Neuron (in vitro differentiated cells): ENCODE measurements around the gene SYNE1.
"Not testable (repeated sequence)": the region's sequence is repeated elsewhere in the genome, so short reads cannot be mapped to it uniquely, and the experiment has no call there.

Experiments used
- H2AFZ ChIP-seq: one replicate; pipeline ENCODE4 v1.6.1; 2013; ENCODE audit warnings: low read depth, mild to moderate bottlenecking, inconsistent platforms, low read length, moderate library complexity
- H3K27me3 ChIP-seq: one replicate; pipeline ENCODE4 v1.6.1; 2013; ENCODE audit warnings: low read length; ENCODE audit not compliant: insufficient read depth
- H3K36me3 ChIP-seq: one replicate; pipeline ENCODE4 v1.6.1; 2013; ENCODE audit warnings: low read length; ENCODE audit not compliant: insufficient read depth
- H3K4me1 ChIP-seq: one replicate; pipeline ENCODE4 v1.6.1; 2013; ENCODE audit warnings: low read length; ENCODE audit not compliant: insufficient read depth
- H3K4me3 ChIP-seq: 2 replicates; pipeline ENCODE4 v1.5.1; 2013; ENCODE audit warnings: mild to moderate bottlenecking, low read length, moderate library complexity
- H3K9me3 ChIP-seq: one replicate; pipeline ENCODE4 v1.6.1; 2013; ENCODE audit warnings: low read length

The SYNE1 gene

GRCh38 chr6:152454003-152454402 lies 183.2 kb downstream of the SYNE1 start:
- Histone ChIP-seq H3K9me3 (no peaks in the 10 kb centered on the region), H3K36me3 (no peaks in the 10 kb centered on the region), H2AFZ (no peak overlapping the region), H3K4me1 (no peaks in the 10 kb centered on the region), H3K4me3 (no peak overlapping the region), H3K27me3 (no peaks in the 10 kb centered on the region)

- Histone ChIP-seq H3K9me3 (no peaks in the 10 kb centered on the region), H2AFZ (no peak overlapping the region), H3K36me3 (no peaks in the 10 kb centered on the region), H3K27me3 (no peaks in the 10 kb centered on the region), H3K4me1 (no peaks in the 10 kb centered on the region), H3K4me3 (no peak overlapping the region)
These were observed 183.7 kb downstream of the SYNE1 start for GRCh38 chr6:152453421-152453820.

GRCh38 chr6:152452639-152453038 lies 184.5 kb downstream of the SYNE1 start:
- Histone ChIP-seq H2AFZ (no peak overlapping the region), H3K9me3 (no peaks in the 10 kb centered on the region), H3K4me1 (no peaks in the 10 kb centered on the region), H3K27me3 (no peaks in the 10 kb centered on the region), H3K36me3 (no peaks in the 10 kb centered on the region), H3K4me3 (no peak overlapping the region)

- no peaks in the 10 kb centered on the region for H3K9me3 ChIP-seq
- H3K4me3 ChIP-seq, result no peak overlapping the region
- no peak overlapping the region for H2AFZ ChIP-seq
- H3K4me1 ChIP-seq, result no peaks in the 10 kb centered on the region
- H3K36me3 ChIP-seq, result no peaks in the 10 kb centered on the region
- no peaks in the 10 kb centered on the region for H3K27me3 ChIP-seq
These were observed 186.6 kb downstream of the SYNE1 start for GRCh38 chr6:152450519-152450918.

- H3K9me3 ChIP-seq, result no peaks in the 10 kb centered on the region
- no peaks in the 10 kb centered on the region for H3K27me3 ChIP-seq
- no peaks in the 10 kb centered on the region for H3K36me3 ChIP-seq
- H3K4me3 ChIP-seq, result no peak overlapping the region
- no peaks in the 10 kb centered on the region for H3K4me1 ChIP-seq
- H2AFZ ChIP-seq, result no peak overlapping the region
These were observed 195.3 kb downstream of the SYNE1 start for GRCh38 chr6:152441902-152442301.

- Histone ChIP-seq H3K36me3 (no peaks in the 10 kb centered on the region), H3K9me3 (no peaks in the 10 kb centered on the region), H3K27me3 (no peaks in the 10 kb centered on the region), H3K4me1 (no peaks in the 10 kb centered on the region), H3K4me3 (no peak overlapping the region), H2AFZ (no peak overlapping the region)
These were observed 201.3 kb downstream of the SYNE1 start for GRCh38 chr6:152435816-152436215.

- Histone ChIP-seq H3K4me1 (no peaks in the 10 kb centered on the region), H3K36me3 (no peaks in the 10 kb centered on the region), H3K27me3 (no peaks in the 10 kb centered on the region), H3K4me3 (no peak overlapping the region), H3K9me3 (no peaks in the 10 kb centered on the region), H2AFZ (no peak overlapping the region)
These were observed 204.4 kb downstream of the SYNE1 start for GRCh38 chr6:152432758-152433157.

GRCh38 chr6:152428126-152428525 lies 209.0 kb downstream of the SYNE1 start:
- no peaks in the 10 kb centered on the region for H3K9me3 ChIP-seq
- H2AFZ ChIP-seq, result no peak overlapping the region
- no peaks in the 10 kb centered on the region for H3K4me1 ChIP-seq
- no peaks in the 10 kb centered on the region for H3K36me3 ChIP-seq
- H3K27me3 ChIP-seq, result peaks cover 3% of the 10 kb centered on the region
- no peak overlapping the region for H3K4me3 ChIP-seq

- no peaks in the 10 kb centered on the region for H3K36me3 ChIP-seq
- no peaks in the 10 kb centered on the region for H3K4me1 ChIP-seq
- no peak overlapping the region for H3K4me3 ChIP-seq
- no peak overlapping the region for H2AFZ ChIP-seq
- no peaks in the 10 kb centered on the region for H3K9me3 ChIP-seq
- peaks cover 3% of the 10 kb centered on the region for H3K27me3 ChIP-seq
These were observed 210.9 kb downstream of the SYNE1 start for GRCh38 chr6:152426276-152426675.

GRCh38 chr6:152423216-152424103 lies 213.7 kb downstream of the SYNE1 start:
- peaks cover 3% of the 10 kb centered on the region for H3K27me3 ChIP-seq
- no peak overlapping the region for H3K4me3 ChIP-seq
- H3K4me1 ChIP-seq, result no peaks in the 10 kb centered on the region
- no peaks in the 10 kb centered on the region for H3K9me3 ChIP-seq
- no peaks in the 10 kb centered on the region for H3K36me3 ChIP-seq
- H2AFZ ChIP-seq, result no peak overlapping the region

- not testable (repeated sequence) for H3K9me3 ChIP-seq, H3K36me3 ChIP-seq, H2AFZ ChIP-seq, H3K4me3 ChIP-seq, H3K27me3 ChIP-seq, H3K4me1 ChIP-seq
These were observed 215.7 kb downstream of the SYNE1 start for GRCh38 chr6:152421496-152421895.

GRCh38 chr6:152420696-152421095 lies 216.5 kb downstream of the SYNE1 start:
- Histone ChIP-seq H3K4me3 (no peak overlapping the region), H3K36me3 (no peaks in the 10 kb centered on the region), H3K27me3 (no peaks in the 10 kb centered on the region), H3K9me3 (no peaks in the 10 kb centered on the region), H2AFZ (no peak overlapping the region), H3K4me1 (no peaks in the 10 kb centered on the region)

GRCh38 chr6:152418551-152418950 lies 218.6 kb downstream of the SYNE1 start:
- Histone ChIP-seq H3K4me3 (no peak overlapping the region), H3K4me1 (no peaks in the 10 kb centered on the region), H3K36me3 (no peaks in the 10 kb centered on the region), H3K27me3 (no peaks in the 10 kb centered on the region), H3K9me3 (no peaks in the 10 kb centered on the region), H2AFZ (no peak overlapping the region)

GRCh38 chr6:152416652-152417051 lies 220.5 kb downstream of the SYNE1 start:
- Histone ChIP-seq H3K36me3 (no peaks in the 10 kb centered on the region), H3K4me1 (no peaks in the 10 kb centered on the region)

More at GRCh38 chr6:152416652-152417051, 220.5 kb downstream of the SYNE1 start:
- no peak overlapping the region for H3K4me3 ChIP-seq
- no peaks in the 10 kb centered on the region for H3K27me3 ChIP-seq
- no peaks in the 10 kb centered on the region for H3K9me3 ChIP-seq
- no peak overlapping the region for H2AFZ ChIP-seq
